ENCODE measurements around the gene PLEKHA7.

DNA sequence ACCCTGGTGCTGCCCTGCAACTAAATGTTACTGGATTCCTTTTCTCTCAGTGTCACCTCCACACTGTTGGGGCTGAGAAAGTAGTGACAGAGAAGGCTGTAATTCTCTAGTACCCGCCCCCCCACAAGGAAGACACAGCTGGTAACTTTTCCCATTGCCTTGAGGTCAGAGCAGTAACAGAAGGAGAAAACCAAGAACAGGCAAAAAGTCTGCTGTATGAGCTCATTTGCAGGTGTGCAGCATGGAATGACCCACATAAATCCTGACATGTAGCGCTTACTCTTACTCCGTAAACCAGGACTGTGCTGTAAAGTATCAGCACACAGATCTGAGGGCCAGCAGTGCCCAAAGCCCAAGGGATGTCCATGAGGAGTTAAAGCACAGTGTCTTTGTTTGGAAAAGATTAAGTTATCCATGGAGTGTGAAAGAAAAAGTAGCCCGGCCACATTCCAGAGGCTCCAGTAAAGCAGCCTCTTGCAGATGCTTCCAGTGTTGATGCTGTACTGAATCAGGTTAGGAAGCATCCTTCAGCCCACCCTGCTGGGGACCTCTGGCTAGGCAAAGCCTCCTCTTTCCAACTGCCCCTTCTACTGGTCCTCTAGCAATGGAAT lies 120.7 kb downstream of the PLEKHA7 start:
- TF ChIP-seq POLR2A (IDR thresholded peaks at IDR 0.05; ENCODE audit: low read depth, low read length) (no peak), POLR2AphosphoS5 (IDR thresholded peaks at IDR 0.05; ENCODE audit: low read depth, low read length) (no peak), TAF1 (IDR thresholded peaks at IDR 0.05; ENCODE audit: borderline replicate concordance, low read depth, low read length) (no peak)

Measured in GM12892 (cell line).